Fibroblast of peridontal ligament (primary cell): ENCODE measurements around the gene CABLES2.
A peak's percentile ranks its signal among the peaks of the same experiment; 100 is the strongest.

Experiments used
- DNase-seq: peaks from one replicate; pipeline ENCODE4 v3.0.0-alpha.2; 2010; ENCODE audit errors: extremely low read depth

CABLES2 gene

DNA sequence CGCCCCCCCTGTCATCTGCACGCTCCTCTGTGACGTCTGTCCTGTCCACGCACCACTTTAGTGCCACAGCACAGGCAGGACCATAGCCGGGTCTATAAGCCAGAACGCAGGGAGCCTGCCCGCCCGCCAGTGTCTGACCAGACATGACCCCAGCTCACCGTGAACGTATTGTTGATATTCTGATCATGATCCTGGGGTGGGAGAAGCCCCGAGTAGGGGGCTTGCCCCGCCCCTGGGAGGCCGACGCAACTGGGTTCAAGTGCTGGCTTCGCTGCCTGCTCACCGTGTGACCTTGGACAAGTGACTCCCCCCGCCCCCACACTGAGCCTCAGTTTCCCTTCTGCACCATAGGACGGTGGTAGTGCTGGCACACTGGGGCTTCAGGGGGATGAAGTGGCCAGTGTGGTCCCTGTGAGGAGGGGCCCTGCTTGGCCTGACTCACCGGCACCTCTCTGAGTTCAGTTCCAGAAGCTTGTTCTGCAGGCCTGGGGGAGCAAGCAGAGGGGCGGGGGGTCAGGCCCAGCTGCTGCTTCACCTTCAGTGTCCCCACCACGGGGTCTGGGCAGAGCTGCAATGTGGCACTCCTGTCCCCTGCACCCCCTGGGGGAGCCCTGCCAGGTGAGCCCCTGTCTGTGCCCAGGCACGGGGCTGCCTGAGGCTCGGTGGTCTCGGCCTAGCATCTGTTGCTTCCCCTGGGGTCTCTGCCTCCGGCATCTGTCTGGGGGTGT lies 11.1 kb upstream of the CABLES2 start:
- DNase-seq = no peak

- no peak for DNase-seq
Observed at GRCh38 chr20:62416651-62417637, 9.9 kb upstream of the CABLES2 start.

DNA sequence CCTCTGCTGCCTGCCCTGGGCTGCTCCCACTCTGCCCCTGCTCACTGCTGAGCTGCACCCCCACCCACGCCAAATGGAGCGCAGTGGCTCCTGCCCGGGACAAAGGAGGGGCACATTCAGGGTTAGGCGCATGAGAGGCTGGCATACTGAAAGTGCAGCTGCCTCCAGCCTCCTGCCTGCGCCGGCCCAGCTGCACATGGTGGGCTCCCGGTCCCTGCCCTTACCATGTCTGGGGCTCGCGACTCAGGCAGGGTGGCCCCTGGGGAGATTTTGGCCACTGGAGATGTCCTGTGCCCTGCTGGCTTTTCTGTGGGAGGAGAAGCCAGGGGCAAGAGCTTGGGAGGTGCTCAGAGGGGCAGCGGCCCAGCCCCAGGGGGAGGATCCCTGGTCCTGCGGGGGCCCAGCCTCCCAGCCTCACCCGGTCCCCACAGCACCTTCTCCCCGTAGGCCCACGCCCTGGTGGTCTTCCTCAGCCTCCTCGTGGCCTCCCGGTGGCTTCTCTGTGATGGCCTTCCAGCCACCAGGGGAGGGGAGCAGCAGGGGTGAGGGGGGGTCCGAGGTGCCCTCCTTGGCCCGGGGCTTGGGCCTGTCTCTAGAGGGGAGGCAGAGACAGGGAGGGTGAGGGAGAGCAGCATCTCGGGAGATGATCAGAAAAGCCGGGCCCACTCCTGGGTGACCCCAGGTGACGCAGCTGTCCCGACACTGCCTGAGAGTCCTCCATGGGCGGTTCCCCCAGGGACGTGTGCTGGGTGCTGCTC lies 8.4 kb upstream of the CABLES2 start:
- DNase-seq = no peak

- DNase-seq = no peak
Observed at GRCh38 chr20:62413896-62414481, 6.9 kb upstream of the CABLES2 start.

- DNase-seq = no peak
Observed at GRCh38 chr20:62413025-62413570, 6.0 kb upstream of the CABLES2 start.

DNA sequence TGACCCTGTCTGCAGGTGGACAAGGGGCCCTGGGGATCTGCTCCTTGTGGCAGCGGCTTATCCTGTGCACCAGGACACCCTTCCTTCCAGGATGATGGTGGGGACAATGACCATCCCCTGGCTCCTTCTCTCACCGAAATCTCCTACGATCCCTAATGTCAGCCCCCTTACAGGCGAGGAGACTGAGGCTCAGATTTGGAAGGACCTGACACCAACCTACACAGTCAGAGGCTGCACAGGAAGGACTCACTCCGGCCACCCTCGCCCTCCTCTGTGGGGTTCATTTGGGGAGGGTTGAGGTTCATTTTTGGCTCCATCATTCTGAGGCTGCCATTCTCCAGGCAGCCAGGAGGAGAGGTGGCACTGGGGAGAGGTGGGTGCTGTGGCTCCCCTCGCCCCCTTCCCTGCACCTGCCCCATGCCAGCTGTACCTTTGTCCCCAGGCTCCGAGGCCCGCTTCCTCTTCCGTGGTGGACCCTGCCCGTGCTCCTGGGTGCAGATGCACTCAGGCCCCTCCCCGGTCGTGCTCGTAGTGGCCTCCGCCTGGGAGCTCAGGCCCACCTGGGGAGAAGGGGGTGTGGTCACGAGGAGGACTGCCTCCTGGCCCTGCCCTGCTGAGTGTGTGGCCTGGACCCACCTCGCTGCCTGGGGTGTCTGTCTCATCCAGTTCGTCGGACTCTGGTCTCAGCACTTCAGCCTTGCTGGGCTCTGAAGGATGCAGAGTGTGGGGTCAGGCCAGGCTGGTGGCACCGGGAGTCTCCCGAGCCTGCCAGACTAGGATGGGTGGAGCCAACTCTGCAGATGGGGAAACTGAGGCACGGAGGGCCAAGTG lies 5.3 kb upstream of the CABLES2 start:
- no peak for DNase-seq

- no peak for DNase-seq
Observed at GRCh38 chr20:62411479-62412193, 4.6 kb upstream of the CABLES2 start.

- no peak for DNase-seq
Observed at GRCh38 chr20:62410746-62411478, 3.8 kb upstream of the CABLES2 start.

DNA sequence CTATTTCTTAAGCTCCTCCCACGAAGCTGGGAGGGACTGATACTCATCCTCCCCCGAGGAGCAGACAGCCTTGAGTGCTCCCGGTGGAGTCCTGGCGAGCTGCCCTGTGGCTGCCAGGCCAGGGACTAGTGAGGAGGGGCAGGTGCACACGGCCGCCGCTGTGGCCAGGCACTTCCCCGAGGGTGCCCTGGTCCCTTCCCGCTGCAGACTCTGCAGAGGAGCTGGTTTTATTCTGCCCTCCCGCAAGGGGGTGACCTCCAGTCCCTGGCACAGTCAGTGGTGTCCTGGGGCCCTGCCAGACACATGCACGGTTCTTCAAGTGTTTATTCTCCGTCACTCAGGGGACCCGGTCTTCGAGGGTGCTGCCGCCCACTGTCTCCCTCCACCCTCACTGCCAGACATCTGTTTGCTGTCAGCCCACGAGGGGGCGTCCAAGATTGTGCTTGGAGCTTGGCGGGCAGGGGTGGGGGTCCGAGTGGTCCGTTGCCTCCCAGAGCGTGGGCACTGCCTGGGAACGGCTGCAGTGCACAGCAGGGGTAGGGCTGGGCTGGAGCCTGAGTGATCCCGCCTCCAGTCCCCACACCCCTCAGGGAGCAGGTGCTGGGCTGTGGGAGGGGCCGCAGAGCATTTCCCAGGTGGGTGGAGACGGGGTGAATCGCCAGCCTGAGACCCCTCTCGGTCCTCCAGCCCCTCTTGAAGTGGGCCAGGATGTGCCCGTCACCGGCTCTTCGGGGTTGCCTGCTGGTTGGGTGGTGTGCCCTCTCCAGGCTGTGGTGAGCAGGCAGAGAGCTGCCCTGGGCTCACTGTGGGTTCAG lies 3.1 kb upstream of the CABLES2 start:
- no peak for DNase-seq

GRCh38 chr20:62409086-62409853 lies 2.2 kb upstream of the CABLES2 start:
- DNase-seq = no peak

DNA sequence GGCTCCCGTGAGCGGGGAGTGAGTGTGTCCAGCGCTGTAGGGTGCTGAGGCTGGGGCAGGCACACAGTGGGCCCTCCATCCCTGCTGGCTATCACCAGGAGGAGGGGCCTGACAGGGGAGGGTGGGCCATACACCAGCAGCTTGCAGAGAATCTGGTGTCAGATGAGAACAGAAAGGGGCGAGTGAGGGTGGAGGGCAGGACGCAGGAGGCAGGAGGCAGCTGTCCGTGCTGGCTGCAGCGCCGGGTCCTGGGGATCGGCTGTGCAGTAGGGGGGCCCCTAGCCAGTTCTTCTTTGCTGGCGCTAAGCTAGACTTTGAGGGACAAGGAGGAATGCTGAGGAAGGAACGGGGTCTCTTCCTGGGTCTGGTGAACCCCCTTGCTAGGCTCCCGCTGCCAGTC lies 1.6 kb upstream of the CABLES2 start:
- no peak for DNase-seq

- no peak for DNase-seq
Observed at GRCh38 chr20:62408055-62408454, 970 bp upstream of the CABLES2 start.

DNA sequence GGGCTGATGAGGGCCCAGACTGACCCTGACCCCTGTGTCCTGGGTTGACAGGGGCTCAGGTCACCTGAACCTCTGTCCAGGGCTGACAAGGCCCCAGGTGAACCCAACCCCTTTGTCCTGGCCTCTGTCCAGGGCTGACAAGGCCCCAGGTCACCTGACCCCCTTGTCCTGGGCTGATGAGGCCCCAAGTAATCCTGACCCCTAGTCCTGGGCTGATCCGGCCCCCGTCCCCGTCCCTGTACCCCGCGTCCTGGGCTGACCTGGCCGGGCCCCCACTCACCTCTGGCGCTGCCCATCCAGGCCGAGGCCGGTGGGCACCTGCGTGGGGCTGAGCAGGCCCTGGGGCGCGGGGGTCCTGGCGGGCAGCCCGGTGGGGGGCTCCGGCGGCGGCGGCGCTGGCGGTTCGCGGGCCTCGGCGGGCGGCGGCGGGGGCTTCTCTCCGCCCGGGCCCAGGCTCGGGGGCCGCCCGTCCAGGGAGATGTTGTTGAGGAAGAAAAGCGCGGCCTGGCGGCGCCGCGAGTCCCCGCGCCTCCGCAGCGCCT lies 379 bp downstream of the CABLES2 start:
- no peak for DNase-seq

GRCh38 chr20:62405981-62406513 lies 1.0 kb downstream of the CABLES2 start:
- DNase-seq = no peak

DNA sequence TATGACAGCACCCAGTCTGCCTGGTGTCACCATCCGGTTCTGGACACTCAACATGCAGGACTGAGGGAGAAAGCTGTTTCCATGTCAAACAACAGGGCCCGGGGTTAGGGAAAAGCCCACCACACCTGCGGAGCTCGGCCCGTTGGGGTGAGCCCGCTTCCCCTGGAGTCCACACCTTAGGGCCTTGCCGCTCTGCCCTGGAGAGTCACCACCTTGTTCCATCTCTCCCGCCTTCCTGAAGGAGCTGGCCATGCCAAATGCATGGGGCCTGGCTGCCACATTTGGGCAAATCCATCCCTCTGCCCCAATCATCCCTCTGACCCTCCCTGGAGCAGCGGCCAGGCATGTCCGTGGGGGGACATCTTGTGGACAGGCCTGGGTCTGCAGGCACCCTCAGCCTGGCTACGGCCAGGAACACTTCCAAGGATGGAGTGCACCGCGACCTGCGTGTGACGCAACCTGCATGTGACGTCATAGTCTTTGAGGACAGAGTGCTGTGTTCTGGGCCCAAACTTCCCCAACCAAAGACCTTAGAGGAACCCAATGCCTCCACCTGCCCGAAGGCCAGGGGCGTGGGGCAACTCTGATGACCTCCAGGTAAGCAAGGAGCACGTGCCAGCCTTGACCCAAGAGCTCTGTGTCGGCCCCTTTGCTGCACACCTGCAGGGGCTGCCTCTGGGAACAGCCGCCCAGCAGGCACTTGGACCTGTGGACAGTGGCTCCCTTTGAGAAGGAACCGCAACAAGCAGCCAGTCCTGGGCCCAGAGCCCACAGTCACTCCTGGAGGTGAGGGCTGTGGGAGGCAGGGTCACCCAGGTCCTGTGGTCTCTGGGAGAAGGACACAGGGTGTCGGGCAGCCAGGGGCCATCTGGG lies 1.7 kb downstream of the CABLES2 start:
- peak; percentile 52 for DNase-seq

DNA sequence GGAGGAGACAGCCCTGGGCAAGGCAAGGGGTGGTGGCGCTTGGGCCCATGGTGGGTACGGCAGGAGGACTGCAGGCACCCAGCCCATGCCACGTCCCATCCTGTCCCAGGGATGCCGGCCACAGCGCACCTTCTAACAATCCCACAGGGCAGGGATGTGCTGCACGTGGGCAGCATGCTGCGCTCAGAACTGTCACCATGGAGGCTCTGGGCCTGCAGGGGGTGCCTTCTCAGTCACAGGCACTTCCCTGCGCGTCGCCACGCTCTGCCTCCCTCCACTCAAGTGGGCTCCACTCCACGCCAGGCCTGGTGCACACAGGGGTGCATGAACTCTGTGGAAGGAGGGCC lies 2.4 kb downstream of the CABLES2 start:
- no peak for DNase-seq
